GM12891 (cell line): ENCODE measurements around the gene FARP1.

Experiments used
- POLR2A ChIP-seq: IDR thresholded peaks from 2 replicates; pipeline ENCODE4 v1.6.1; 2011; ENCODE audit warnings: low read depth, low read length, control low read depth
- POLR2AphosphoS5 ChIP-seq: IDR thresholded peaks from 2 replicates; pipeline ENCODE4 v1.6.1; 2011; ENCODE audit warnings: low read depth, low read length, control low read depth
- POU2F2 ChIP-seq: IDR thresholded peaks from 2 replicates; pipeline ENCODE4 v1.6.1; 2011; ENCODE audit warnings: low read depth, mild to moderate bottlenecking, control low read depth, low read length, moderate library complexity
- TAF1 ChIP-seq: IDR thresholded peaks from 2 replicates; pipeline ENCODE4 v1.6.1; 2011; ENCODE audit warnings: low read depth, low read length, control low read depth

GRCh38 chr13:98110749-98111148, 32.1 kb upstream of the FARP1 start:
- TF ChIP-seq TAF1 (no peak), POU2F2 (no peak), POLR2AphosphoS5 (no peak), POLR2A (no peak)
